MM.1S (cell line): ENCODE data around the gene GLYATL1B.

Source experiments
- EZH2 ChIP-seq: fragments of 300-600 bp; sonication (generic); optimal IDR thresholded peaks from 2 replicates; pipeline ENCODE3; 2017; ENCODE audit warnings: low read depth, mild to moderate bottlenecking, antibody characterized with exemption, low read length, mixed read lengths
- EZH2phosphoT487 ChIP-seq: fragments of 300-600 bp; sonication (generic); IDR thresholded peaks from 2 replicates; pipeline ENCODE4 v1.6.1; 2018; ENCODE audit warnings: antibody characterized with exemption, low read length
- TF ChIP-seq, protein P1 (sequence below): fragments of 300-600 bp; sonication (generic); IDR thresholded peaks from 2 replicates; pipeline ENCODE4 v1.5.1; 2016; ENCODE audit warnings: antibody characterized with exemption, low read length, mixed read lengths

DNA sequence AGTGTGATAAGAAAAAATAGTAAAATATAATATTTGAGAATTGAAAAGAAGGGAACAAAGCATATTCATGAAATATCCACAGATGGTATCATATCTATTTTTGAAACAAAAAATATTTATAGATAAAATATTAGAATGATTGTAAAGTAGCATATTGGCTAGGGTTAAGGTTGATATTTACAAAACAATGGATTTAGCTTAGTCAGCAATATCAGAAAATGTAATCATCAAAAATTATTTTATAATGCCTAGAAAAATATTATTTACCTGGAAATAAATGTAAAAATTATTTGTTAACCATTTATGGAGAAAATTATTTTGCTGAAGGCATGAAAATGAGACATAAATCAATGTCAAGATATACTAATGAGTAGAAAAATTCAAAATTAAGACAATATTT, 33.7 kb downstream of the GLYATL1B start:
- TF ChIP-seq EZH2 (no peak), EZH2phosphoT487 (no peak)
- TF ChIP-seq, protein P1, sequence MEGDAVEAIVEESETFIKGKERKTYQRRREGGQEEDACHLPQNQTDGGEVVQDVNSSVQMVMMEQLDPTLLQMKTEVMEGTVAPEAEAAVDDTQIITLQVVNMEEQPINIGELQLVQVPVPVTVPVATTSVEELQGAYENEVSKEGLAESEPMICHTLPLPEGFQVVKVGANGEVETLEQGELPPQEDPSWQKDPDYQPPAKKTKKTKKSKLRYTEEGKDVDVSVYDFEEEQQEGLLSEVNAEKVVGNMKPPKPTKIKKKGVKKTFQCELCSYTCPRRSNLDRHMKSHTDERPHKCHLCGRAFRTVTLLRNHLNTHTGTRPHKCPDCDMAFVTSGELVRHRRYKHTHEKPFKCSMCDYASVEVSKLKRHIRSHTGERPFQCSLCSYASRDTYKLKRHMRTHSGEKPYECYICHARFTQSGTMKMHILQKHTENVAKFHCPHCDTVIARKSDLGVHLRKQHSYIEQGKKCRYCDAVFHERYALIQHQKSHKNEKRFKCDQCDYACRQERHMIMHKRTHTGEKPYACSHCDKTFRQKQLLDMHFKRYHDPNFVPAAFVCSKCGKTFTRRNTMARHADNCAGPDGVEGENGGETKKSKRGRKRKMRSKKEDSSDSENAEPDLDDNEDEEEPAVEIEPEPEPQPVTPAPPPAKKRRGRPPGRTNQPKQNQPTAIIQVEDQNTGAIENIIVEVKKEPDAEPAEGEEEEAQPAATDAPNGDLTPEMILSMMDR: no peak
